Kidney (tissue), 14 donors: ENCODE data around the gene RAD51B. TPM values are rescaled to one million over a fixed set of nuclear protein-coding genes. Genes with fewer than 3 reads are reported as not detected.

Experiments used
- DNase-seq, 5 donors: peaks; one replicate each; pipeline ENCODE4 v3.0.0-alpha.2; 2013 to 2020
- FAIRE-seq: peaks from 2 replicates; lab custom pipeline; 2012; peaks lifted over from hg19 to GRCh38; lab: Jason Lieb, UNC
- H3K27ac ChIP-seq, 2 donors: one replicate each; pipeline ENCODE4 v1.7.0; 2013; ENCODE audit warnings: low read depth in 2 of 2, low read length in 2 of 2, inconsistent platforms in 1 of 2
- H3K27me3 ChIP-seq: one replicate; pipeline ENCODE4 v1.7.1; 2013; ENCODE audit warnings: low read length, inconsistent platforms; ENCODE audit not compliant: control insufficient read depth, insufficient read depth
- H3K36me3 ChIP-seq, 3 donors: one replicate each; pipeline versions ENCODE4 v1.7.0 to v1.7.1; 2013; ENCODE audit warnings: low read length in 3 of 3, control low read depth in 1 of 3, inconsistent platforms in 1 of 3; ENCODE audit not compliant: insufficient read depth in 3 of 3, control insufficient read depth in 2 of 3
- H3K4me1 ChIP-seq, 3 donors: one replicate each; pipeline versions ENCODE4 v1.7.0 to v1.7.1; 2013; ENCODE audit warnings: low read length in 3 of 3, inconsistent platforms in 1 of 3, low read depth in 1 of 3; ENCODE audit not compliant: control insufficient read depth in 2 of 3, insufficient read depth in 2 of 3
- H3K4me3 ChIP-seq, 3 donors: one replicate each; pipeline versions ENCODE4 v1.7.0 to v1.8.1; 2013; ENCODE audit warnings: low read length in 3 of 3, control low read depth in 1 of 3, inconsistent platforms in 1 of 3
- H3K9ac ChIP-seq, 3 donors: one replicate each; pipeline versions ENCODE4 v1.7.0 to v1.7.1; 2013; ENCODE audit warnings: low read length in 3 of 3, control low read depth in 1 of 3, inconsistent platforms in 1 of 3
- H3K9me3 ChIP-seq, 3 donors: one replicate each; pipeline versions ENCODE4 v1.7.0 to v1.7.1; 2013; ENCODE audit warnings: low read length in 3 of 3, control low read depth in 1 of 3, inconsistent platforms in 1 of 3; ENCODE audit not compliant: control insufficient read depth in 2 of 3, insufficient read depth in 1 of 3
- CTCF ChIP-seq: IDR thresholded peaks from 3 replicates; pipeline ENCODE4 v1.5.1; 2012; ENCODE audit warnings: mild to moderate bottlenecking, moderate library complexity, borderline replicate concordance; ENCODE audit not compliant: insufficient read depth; ENCODE audit errors: extremely low read depth
- intact Hi-C: fragments of 100-400 bp; cut with DNase I; formaldehyde crosslinking; loops from one replicate; pipeline ENCODE4 v1.11.1; 2022
- polyA plus RNA-seq: library from polyadenylated mRNA; stranded (reverse); fragments of 350-450 nt; fragmentation: Illumina TruSeq; extraction: RNeasy Lipid Tissue Mini Kit (QIAGEN cat#74804); gene quantifications from one replicate; pipeline ENCODE4 v1.2.3, GENCODE V29; 2014; ENCODE audit warnings: low read depth, low replicate concordance; ENCODE audit not compliant: insufficient read depth
- total RNA-seq: library from RNA; stranded (reverse); fragmentation: NEBNext Ultra II Directional; extraction: Animal tissue kit (Norgen Biotek cat#: 25700); gene quantifications from one replicate; pipeline ENCODE4 v1.2.1, GENCODE V29; 2021
- donor health status: control.
- donor health status: control.
- donor health status: control.
- donor health status: control.
- donor health status: control.
- donor health status: DM: yes; HTN: yes; CAD: no.
- donor health status: Normal renal cell carcinoma (clear cell type).

Gene RAD51B
- total and polyA plus RNA-seq, 2 donors from 2014 or later, result 6.9 to 18.0 TPM

- no peak overlapping the region for H3K27ac ChIP-seq
- DNase-seq (no peak), FAIRE-seq (no peak)
- intact Hi-C loops, result no loop called here
- TF ChIP-seq CTCF, result no peak
- H3K36me3 ChIP-seq, result no peaks in the 10 kb centered on the region
- H3K4me3 ChIP-seq, result no peak overlapping the region
- H3K9ac ChIP-seq, result no peak overlapping the region
- no peaks in the 10 kb centered on the region for H3K9me3 ChIP-seq
- no peaks in the 10 kb centered on the region for H3K27me3 ChIP-seq
- peaks cover 0 to 7% (median 5%) of the 10 kb centered on the region in 3 donors for H3K4me1 ChIP-seq
These were observed 179.7 kb downstream of the RAD51B start for GRCh38 chr14:67999290-67999689.

GRCh38 chr14:67999705-68000384 lies 180.3 kb downstream of the RAD51B start:
- H3K27ac ChIP-seq, result peak overlapping the region in 1 of 2 donors; percentile 50
- intact Hi-C loops, result no loop called here
- FAIRE-seq (peak; percentile 45), DNase-seq (peak in 2 of 5 donors; percentile 30 to 66)
- TF ChIP-seq CTCF, result no peak
- no peaks in the 10 kb centered on the region for H3K9me3 ChIP-seq
- H3K4me3 ChIP-seq, result no peak overlapping the region
- H3K36me3 ChIP-seq, result no peaks in the 10 kb centered on the region
- peaks cover 0 to 7% (median 5%) of the 10 kb centered on the region in 3 donors for H3K4me1 ChIP-seq
- no peak overlapping the region for H3K9ac ChIP-seq
- H3K27me3 ChIP-seq, result no peaks in the 10 kb centered on the region

- TF ChIP-seq CTCF, result no peak
- Histone ChIP-seq H3K36me3 (no peaks in the 10 kb centered on the region), H3K27ac (no peak overlapping the region), H3K4me1 (peaks cover 0 to 7% (median 5%) of the 10 kb centered on the region in 3 donors), H3K9ac (no peak overlapping the region), H3K9me3 (no peaks in the 10 kb centered on the region), H3K4me3 (no peak overlapping the region), H3K27me3 (no peaks in the 10 kb centered on the region)
- DNase-seq (no peak), FAIRE-seq (no peak)
- intact Hi-C loops, result no loop called here
These were observed 180.9 kb downstream of the RAD51B start for GRCh38 chr14:68000511-68000910.

GRCh38 chr14:68008491-68008890 lies 188.9 kb downstream of the RAD51B start:
- H3K27me3 ChIP-seq, result no peaks in the 10 kb centered on the region
- H3K27ac ChIP-seq, result no peak overlapping the region
- H3K9ac ChIP-seq, result no peak overlapping the region
- intact Hi-C loops, result no loop called here
- no peak for TF ChIP-seq CTCF
- no peaks in the 10 kb centered on the region for H3K9me3 ChIP-seq
- FAIRE-seq (no peak), DNase-seq (no peak)
- H3K4me3 ChIP-seq, result no peak overlapping the region
- H3K36me3 ChIP-seq, result no peaks in the 10 kb centered on the region
- peaks cover 0 to 5% (median 0%) of the 10 kb centered on the region in 3 donors for H3K4me1 ChIP-seq
